SKM-1 treated with dmso at 0.1 percent for 144 hours (cell line): ENCODE measurements around the gene KDM6A.
"Not testable (repeated sequence)": the region's sequence is repeated elsewhere in the genome, so short reads cannot be mapped to it uniquely, and the experiment has no call there.

Experiments used
- DNase-seq: peaks from one replicate; lab custom pipeline; 2025; ENCODE audit not compliant: unreplicated experiment; lab: John Stamatoyannopoulos, UW

The KDM6A gene

DNA sequence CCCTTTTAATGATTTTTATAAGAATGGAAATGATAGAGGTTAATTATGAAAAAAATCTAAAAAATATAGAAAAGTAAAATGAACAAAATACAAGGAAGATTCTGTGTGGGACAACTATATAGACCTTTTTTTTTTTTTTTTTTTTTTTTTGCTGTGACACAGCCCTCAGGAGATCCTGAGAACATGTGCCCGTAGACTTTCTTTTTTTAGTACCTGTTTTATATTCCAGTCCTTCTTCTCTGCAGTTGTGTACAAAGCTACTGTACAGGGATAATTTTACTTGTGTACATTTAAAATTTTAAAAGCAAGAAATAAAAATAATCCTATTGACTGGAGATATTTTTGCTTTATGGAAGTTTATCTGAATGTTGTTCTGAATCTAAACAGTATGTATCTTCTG is 85.5 kb downstream of the KDM6A start:
- no peak for DNase-seq

- DNase-seq, result no peak
Observed at GRCh38 chrX:44961817-44962607, 89.0 kb downstream of the KDM6A start.

DNA sequence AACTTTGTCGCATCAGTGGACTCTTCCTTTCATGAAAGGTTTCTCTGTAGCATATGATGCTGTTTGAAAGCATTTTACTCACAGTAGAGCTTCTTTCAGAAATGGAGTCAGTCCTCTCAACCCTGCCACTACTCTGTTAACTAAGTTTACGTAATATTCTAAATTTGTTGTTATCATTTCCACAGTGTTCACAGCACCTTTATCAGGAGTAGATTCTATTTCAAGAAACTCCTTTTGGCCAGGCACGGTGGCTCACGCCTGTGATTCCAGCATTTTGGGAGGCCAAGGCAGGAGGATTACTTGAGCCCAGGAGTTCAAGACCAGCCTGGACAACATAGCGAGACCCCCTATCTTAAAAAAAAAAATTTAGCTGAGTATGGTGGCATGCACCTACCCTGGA is 90.0 kb downstream of the KDM6A start:
- DNase-seq, result no peak

- no peak for DNase-seq
Observed at GRCh38 chrX:44967221-44967620, 94.2 kb downstream of the KDM6A start.

DNA sequence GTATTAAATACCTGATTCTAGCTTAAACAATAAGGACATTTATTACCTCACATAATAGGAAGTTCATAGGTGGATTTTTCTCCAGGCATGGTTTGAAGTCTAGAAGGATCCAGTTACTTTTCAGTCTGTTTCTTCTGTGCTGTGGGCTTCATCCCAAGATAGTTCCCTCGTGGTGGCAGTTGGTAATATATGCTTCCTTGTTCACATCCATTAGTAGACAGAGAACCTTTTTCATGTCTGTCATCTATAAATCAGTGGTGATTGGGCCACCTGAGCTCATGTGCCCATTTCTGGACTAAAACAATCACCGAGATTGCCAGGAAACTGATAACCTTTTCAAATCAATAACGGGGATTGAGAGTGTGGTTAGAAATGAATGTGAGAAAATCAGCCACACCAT is 97.7 kb downstream of the KDM6A start:
- DNase-seq, result no peak

- no peak for DNase-seq
Observed at GRCh38 chrX:44971674-44972073, 98.7 kb downstream of the KDM6A start.

GRCh38 chrX:44972132-44972531 is 99.1 kb downstream of the KDM6A start:
- DNase-seq, result no peak

GRCh38 chrX:44973420-44973932 is 100.5 kb downstream of the KDM6A start:
- DNase-seq, result no peak

- no peak for DNase-seq
Observed at GRCh38 chrX:44974451-44974850, 101.5 kb downstream of the KDM6A start.

DNA sequence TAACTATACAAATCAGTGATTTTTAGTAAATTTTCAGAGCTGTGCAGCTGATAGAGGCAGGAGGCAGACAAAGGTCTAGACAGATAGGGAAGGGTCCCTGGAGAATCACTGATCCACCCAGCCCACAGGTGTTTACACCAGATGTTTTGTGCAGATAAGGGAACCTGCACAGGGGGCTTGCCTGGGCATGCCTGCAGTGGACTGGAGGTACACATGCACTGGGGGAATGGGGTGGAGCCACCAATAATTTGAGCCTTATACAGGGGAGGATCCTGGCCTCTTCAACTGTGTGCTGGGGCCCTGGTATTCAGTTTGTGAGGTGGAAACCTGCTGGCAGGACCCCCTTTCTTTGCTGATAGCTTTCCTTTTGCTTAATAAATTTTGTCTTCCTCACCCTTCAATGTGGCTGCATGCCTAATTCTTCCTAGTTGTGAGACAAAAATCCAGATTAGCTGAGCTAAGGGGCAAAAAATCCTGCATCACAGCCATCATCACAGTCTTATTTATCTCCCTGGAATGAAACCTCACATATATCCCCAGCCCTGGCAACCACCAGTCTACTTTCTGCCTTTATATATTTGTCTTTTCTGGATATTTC is 102.8 kb downstream of the KDM6A start:
- DNase-seq, result no peak

DNA sequence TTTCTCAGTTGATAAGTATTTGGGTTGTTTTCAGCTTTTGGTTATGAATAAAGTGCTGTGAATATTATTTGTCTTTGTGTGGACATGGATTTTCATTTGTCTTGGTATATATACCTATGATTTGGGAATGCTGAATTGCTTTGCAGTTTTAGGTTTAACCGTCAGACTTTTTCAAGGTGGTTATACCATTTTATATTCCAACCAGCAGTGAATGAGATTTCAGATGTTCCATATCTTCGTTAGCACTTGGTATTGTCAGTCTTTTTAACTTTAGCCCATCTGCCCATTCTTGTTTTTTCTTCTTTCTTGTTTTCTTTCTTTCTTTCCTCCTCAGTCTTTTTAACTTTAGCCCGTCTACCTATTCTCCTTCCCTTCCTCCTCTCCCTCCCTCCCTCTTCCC is 106.0 kb downstream of the KDM6A start:
- no peak for DNase-seq

DNA sequence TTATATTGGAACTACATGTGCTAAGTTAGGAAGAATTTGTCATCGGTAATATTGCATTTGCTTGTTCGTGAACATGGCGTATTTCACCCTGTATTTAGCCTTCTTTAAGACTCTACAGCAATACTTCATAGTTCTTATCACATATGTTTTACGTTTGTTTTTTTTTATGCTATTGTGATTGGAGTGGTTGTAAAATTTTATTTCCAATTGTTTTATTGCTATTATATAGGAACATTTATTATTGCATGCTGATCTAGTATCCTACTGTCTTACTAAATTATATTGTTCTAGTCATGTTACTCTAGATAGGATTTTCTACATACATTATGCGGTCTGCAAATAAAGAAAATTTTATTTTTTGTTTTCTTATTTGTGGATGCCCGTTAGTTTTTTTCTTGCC is 107.4 kb downstream of the KDM6A start:
- DNase-seq, result no peak

DNA sequence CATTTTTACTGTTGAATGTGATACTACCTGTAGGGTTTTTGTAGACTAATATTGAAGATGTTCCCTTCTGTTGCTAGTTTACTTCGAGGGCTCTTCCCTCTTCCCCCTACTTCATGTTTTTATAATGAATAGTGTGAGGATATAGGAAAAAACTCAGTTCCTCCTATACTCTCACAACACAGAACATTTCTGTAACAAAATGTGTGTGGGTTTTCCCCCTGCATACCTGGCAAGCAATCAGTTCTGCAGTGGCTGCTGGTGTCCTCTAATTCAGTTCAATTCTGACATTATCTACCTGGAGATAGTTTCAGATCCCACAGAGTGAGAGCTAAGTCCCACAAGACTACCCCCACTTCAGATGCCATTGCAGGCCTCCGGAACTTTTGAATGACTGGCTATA is 107.9 kb downstream of the KDM6A start:
- DNase-seq, result no peak

DNA sequence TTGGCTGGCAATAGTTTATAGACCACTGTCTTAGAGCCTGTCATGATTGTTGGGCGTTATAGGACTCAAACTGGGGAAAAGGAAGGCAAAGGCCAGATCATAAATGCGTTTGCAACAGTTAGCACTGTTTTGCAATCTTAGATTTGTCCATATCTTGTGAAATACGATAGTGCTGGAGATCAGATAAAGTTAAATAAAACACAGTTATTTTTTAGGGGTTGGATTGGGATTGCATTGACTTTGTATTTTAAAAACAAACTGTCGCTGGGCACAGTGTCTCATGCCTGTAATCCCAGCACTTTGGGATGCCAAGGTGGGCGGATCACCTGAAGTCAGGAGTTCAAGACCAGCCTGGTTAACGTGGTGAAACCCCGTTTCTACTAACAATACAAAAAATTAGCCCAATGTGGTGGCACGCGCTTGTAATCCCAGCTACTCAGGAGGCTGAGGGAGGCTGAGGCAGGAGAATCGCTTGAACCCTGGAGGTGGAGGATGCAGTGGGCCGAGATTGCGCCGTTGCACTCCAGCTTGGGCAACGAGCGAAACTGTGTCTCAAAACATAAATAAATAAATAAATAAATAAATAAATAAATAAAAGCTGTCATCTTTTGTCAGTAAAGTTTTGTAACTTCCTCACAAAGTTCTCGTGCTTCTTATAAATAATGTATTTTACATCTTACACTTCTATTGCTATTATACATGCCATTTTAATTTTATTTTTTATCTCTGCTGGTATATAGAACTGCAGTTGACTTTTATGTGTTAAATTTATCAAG is 117.2 kb downstream of the KDM6A start:
- DNase-seq, result no peak

DNA sequence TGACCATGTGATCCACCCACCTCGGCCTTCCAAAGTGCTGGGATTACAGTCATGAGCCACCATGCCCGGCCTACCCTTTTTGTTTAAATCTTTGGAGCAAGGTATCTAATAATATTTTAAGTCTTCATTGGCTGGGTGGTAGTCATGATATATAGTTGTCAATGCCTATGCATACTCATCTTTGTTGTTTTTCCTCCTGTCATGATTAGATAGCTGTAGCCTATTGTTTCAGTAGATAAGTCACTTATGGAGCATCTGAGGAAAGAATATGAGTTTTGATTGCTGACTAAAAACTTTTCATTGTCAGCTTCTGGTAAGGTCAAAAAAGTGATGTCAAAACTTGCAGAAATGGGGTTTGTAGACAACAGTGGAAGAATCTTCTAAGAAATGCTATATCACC is 119.8 kb downstream of the KDM6A start:
- DNase-seq, result no peak

DNA sequence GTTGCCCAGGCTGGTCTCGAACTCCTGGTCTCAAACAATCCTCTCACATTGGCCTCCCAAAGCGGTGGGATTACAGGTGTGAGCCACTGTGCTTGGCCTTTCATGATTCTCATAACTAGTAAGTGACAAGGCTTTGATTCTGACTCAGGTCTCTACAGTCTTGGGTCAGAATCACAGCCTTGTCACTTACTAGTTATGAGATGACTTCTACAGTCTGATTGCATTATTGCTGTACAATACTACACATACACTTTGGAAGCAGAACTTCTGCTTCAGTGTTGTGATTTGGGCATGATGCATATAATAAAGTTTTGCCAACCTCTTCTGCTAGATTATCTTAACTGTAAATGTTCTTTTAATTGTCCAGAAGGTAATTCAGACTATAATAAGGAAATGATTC is 123.3 kb downstream of the KDM6A start:
- DNase-seq, result no peak

GRCh38 chrX:44997282-44997812 is 124.4 kb downstream of the KDM6A start:
- no peak for DNase-seq

GRCh38 chrX:44997888-44998287 is 124.9 kb downstream of the KDM6A start:
- DNase-seq, result no peak

DNA sequence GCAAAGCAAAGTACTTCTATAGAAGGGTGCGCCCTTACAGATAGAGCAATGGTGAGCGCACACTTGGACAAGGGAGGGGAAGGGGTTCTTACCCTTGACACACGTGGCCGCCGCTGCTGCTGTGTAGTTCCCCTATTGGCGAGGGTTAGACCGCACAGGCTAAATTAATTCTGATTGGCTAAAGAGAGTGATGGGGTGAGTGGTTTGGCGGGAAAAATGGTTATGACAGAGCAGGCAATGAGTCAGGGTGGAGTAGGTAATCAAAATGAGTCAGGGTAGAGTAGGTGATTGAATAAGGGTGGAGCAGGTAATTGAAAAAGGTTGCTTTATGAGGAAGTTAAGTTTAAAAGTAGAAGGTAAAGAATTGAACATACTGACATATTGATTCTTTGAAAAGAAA is 126.2 kb downstream of the KDM6A start:
- not testable (repeated sequence) for DNase-seq

DNA sequence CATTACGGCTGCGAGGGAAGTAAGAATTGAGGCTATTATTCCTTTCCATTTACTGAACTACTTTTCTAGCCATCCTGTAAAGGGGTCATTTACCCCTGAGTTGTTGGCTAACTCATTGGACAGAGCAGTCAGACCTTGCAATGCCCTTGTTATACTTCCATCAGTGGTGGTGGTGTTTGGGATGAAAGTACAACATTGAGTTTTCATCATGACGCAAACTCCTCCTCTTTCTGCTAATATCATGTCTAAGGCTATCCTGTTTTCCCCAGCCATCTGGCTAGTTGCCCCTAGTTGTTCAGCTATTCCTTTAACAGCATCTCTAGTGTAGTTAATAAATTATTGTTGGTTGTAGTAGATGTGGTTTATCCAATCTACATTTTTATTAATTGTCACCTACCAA is 126.9 kb downstream of the KDM6A start:
- DNase-seq, result not testable (repeated sequence)

- DNase-seq, result peak; percentile 6
Observed at GRCh38 chrX:45001048-45001447, 128.1 kb downstream of the KDM6A start.

GRCh38 chrX:45003085-45003484 is 130.1 kb downstream of the KDM6A start:
- no peak for DNase-seq
